GM19099 (cell line): ENCODE results near the gene SPEG.

Source experiments
- POLR2A ChIP-seq: IDR thresholded peaks from 3 replicates; pipeline ENCODE4 v1.6.1; 2011; ENCODE audit warnings: low read depth; ENCODE audit not compliant: insufficient read length; ENCODE audit errors: extremely low read depth

Gene SPEG

DNA sequence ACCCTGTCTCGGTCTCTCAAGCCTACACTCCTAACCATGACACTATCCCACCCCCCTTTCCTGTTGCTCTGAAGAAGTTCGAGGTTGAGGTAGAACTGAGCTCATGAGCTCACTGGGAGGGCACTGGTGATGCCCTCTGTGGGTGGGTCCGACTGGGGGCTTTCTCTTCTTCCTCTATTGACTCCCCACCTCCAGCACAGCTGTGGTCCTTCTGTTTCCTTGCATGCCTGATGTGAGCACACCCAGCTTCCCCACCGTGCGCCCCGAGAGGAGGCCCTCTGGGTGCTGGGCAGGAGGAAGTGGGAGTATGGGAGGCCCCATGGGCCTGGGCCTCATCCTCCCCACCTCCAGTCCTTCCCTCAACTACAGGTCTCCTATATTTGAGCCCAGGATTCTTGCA lies 20.9 kb downstream of the SPEG start:
- no peak for TF ChIP-seq POLR2A

DNA sequence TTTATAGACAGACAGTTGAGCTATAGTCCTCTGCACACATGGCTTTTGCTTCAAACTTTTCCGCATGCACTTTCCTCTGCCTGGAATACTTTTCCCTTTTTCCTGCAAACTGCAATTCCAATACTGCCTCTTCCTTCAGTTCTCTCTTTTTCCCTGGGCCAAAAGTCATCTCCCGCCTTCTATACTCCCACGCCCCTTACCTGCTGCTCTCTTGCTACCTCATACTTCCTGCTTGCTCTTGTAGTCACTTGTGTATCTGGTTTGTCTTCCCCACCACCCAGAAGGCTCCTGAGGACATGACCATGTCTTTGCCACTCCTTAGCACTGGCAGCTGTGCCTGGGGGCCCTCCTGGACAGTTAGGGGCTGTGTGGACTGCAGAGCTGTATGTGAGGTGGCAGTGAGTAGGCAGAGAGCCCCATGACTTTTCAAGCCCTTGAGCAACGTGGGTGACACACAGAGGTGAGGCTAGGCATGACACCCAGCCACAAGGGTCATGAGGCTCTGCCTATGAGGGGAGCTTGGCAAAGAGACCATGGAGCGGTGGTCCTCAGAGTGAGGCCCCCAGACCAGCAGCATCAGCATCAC lies 23.2 kb downstream of the SPEG start:
- TF ChIP-seq POLR2A: no peak

DNA sequence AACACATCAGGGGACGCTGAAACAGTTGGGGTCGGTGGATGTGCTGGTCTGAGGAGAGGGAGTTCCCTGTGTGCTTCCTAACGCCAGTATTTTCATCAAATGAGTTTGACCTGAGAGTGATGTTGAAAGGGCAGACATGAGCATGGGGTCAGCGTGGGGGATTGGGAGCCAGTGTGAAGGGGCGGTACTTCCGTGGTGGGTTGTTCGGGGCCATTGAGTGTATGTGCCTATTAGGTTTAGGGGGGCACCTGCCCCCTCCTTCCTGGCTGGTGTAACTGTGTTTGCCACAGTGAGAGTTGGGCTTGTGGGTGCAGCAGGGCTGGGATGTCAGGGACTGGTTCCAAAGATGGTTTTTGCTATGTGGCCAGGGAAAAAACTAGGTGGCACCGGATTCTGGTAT lies 24.4 kb downstream of the SPEG start:
- TF ChIP-seq POLR2A: no peak

DNA sequence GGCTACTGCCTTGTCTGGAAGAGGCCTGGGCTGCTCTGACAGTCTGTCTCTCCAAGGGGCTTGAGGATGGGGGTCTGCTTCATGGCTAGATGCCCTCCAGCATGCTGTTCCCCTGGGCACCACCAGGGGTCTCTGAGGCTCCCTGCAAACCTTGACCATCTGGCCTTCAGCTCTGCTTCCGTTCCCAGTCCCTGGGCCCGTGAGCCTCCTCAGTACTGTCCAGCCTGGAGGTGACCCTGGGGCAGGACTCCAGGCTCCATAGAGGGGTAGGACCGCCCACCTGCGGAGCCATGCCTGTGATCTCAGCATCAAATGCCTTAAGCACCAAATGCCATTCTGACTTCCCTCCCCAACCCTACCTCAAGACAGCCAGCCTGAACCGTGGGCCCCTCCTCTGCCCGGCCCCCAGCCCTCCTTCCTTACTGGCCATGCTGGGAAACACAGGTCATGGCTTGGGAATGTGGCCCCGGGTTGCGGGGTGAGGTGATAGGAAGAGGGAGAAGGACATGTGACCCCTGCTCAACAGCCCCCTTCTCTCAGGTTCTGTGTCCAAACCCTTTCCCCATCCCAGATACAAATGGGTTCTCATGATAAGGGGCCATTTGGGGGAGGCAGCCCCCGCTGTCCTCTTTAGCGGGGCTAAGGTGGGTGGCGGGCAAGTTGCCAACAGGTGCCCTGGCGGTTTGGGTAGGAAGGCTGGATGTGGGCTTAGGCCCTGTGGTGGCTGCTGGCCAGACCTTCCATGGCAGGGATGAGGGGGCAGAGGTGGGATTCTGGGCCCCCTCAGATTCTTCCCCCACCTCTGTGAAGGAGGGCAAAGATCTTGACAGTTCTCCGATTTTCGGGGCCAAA lies 25.0 kb downstream of the SPEG start:
- TF ChIP-seq POLR2A: no peak

DNA sequence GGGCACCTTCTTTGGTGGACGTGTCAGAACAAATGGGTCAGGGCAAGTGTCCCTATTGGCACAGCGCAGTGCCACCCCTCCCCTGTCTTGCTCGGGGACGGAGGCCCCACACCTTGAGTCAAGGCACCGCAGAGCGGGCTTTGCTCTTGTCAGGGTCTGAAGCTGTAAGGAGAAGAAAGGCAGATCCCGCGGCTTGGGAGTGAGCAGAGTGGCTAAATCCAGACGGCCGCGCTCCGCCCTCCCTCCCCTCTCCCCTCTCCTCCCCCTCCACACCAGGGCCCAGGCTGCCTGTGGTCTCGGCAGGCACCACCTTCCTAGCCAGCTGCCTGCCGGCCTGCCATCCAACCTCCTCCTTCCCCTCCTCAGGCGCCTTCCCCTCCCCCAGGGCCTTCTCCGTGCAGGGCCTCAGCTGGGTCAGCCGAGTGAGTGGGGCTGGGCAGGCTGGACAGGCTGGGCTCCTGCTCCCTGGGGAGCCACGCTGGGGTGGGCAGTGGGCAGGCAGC lies 25.8 kb downstream of the SPEG start:
- TF ChIP-seq POLR2A: no peak

DNA sequence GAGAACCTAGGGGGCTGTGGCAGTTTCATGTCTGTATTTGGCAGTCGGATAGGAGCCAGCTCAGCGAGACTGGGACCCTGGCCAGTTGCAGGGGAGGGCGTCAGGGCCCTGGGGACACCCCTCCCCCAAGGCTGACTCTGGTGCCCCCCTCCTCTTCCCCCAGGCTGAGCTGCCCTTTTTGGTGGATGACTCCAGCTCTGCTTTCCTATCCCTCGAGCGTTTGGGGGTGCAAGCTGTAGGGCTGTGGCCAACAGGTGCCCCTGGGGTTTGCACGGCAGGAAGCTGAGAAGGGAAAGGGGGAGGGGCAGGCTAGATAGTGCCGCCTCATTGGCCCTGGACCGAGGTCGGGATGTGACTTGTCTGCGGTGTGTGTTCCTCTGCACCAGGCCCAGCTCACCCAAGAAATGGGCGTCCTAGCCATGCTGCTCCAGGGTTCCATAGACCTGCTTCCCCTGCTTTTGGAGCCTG lies 26.4 kb downstream of the SPEG start:
- TF ChIP-seq POLR2A: no peak

DNA sequence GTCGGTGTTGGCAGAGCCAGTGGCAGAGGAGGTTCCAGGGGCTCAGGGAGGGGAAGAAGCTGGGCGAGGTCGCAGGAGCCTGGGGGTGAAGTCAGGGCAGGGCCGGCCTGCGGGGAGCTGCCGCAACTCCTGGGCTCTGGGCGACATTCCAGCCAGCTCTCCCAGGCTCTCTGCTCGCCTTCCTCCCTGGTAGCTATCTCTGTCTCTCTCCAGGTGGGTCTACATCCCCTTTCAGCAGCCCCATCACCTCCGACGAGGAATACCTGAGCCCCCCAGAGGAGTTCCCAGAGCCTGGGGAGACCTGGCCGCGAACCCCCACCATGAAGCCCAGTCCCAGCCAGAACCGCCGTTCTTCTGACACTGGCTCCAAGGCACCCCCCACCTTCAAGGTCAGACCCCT lies 27.0 kb downstream of the SPEG start:
- no peak for TF ChIP-seq POLR2A

DNA sequence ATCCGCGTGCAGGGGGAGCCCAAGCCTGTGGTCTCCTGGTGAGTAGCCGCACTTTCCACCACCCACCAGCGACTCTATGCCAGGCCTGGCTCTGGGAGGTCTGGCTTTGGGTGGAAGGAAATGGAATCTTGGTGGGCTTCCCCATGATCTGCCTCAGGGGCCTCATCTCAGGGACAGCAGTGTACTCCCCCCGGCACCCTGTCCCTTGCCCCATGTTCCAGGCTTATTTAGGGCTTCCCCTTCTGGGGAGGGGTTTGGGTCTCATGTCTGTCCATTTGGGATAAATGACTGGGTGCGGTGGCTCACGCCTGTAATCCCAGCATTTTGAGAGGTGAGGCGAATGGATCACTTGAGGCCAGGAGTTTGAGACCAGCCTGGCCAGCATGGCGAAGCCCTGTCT lies 27.7 kb downstream of the SPEG start:
- TF ChIP-seq POLR2A: no peak

DNA sequence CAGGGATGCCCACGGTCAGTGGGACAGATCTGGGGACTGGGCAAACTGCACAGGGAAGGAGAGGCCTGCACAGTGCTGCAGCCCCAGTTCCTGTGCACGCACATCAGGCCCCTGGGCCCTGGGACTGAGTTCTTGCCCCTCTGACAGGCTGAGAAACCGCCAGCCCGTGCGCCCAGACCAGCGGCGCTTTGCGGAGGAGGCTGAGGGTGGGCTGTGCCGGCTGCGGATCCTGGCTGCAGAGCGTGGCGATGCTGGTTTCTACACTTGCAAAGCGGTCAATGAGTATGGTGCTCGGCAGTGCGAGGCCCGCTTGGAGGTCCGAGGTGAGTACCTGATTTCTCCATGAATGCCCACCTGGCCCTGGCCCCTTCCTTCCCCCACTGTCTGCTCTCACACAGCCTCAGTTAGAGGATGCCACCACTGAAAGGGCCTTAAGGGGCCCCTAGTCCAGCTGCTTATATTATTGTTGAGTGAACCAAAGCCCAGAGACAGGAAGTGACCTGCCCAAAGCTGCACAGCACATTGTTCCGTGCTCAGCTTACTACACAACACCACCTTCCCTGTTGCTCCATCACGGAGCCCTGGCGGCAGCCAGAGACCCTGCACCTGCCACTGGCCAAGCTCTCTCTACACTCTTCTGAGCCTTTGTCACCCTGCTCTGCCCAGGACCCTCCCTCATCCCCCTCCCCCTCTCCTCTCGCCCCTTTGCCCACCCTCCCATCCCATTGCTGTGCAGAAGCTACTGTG lies 29.8 kb downstream of the SPEG start:
- TF ChIP-seq POLR2A: no peak

DNA sequence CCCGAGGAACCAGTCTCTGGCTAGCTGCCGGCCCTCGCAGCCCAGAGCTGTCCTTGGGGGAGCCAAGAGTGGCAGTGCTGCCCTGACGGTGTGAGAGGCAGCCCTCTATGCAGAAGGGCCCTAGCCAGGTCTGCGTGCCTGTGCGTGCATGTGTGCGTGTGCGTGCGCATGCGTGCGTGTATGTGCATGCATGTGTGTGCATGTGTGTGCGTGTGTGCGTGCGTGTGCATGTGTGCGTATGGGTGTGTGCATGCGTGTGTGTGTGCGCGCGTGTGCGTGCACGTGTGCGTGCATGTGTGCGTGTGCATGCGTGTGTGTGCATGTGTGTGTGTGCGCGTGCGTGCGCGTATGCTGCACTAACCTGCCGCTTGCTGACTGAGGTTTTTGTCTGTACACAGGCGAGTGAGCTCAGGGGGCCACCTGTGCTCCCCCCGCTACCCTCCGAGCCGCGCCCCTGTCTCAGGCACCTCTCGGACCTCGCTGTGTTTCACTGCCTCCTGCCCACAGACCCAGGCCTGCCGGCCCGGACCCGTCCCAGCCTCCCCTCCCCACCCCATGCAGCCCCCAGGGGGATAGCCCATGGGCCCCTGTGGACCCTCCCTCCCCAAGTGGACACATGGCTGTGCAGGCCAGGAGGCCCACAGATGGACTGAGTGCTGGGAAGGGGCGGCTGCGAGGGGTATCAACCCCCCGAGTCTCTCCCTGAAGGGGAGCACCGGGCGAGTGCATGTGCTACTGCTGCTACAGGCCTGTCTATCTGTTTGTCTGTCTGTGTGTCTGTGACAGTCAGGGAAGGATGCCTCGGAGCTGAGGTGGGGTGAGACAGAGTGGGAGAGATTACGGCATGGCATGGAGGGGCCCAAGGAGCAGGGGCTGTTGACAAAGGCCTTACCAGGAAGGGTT lies 31.3 kb downstream of the SPEG start:
- no peak for TF ChIP-seq POLR2A

DNA sequence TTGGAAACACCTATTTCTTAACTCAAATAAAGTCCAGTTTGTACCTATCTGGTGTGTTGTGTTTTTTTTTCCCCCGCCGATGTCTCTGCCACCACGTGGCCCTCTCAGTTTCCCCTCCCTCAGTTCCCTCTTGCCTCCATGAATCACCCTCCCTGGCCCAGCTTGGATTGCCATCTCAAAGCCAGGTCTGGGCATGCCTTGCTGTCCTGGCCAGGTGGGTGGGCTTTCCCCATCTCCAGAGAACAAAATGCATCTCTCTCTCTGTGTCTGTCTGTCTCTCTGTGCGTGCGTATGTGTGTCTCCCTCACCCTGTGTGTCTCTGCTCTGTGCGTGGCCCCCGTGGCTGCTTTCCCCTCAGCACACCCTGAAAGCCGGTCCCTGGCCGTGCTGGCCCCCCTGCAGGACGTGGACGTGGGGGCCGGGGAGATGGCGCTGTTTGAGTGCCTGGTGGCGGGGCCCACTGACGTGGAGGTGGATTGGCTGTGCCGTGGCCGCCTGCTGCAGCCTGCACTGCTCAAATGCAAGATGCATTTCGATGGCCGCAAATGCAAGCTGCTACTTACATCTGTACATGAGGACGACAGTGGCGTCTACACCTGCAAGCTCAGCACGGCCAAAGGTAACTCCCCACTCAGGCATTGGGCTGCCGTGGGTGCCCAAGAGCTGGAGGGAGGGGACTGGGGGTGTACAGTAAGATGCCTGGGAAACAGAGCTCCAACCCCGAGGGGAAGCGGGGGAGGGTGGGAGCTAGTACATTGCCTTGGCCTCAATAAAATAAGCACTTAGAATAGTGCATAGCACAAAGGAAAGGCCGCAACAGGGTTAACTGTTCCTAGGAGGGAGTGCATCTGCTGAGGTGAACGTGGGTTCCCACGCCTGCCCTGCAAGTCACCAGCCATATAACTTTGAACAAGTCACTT lies 32.4 kb downstream of the SPEG start:
- TF ChIP-seq POLR2A: no peak

DNA sequence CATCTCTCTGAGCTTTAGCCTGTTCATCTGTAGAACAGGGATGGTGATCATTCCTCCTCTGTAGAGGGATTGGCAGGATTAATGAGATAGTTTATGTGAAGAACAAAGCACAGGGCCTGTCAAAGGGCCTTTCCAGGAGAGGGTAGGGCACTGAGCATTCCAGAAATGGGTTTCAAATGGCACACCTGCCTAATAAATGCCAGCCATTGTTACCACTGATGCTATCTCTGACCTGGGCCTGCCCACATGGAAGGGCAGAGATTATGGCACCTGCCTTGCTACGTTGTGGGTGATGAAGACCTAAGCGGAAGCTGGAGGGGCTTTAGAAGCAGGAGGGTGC lies 33.1 kb downstream of the SPEG start:
- no peak for TF ChIP-seq POLR2A

DNA sequence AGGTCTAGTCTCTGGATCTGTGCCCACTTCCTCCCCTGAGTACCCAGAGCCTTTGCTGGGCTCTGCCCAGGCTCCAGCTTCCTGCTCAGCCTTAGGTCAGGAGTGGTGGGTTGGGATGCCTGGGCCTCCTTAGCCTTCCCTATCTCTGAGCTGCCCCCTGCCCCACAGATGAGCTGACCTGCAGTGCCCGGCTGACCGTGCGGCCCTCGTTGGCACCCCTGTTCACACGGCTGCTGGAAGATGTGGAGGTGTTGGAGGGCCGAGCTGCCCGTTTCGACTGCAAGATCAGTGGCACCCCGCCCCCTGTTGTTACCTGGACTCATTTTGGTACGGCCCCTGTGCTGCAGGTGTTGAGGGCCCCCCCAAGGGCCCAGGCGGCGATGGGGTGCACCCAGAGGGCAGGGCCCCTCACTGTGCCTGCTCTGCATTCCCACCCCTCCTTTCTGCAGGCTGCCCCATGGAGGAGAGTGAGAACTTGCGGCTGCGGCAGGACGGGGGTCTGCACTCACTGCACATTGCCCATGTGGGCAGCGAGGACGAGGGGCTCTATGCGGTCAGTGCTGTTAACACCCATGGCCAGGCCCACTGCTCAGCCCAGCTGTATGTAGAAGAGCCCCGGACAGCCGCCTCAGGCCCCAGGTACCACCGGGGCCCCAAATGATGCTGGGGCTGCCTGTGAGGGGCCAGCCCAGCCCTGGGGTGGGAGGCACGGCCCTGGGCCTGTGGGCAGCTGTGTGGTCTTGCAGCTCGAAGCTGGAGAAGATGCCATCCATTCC lies 34.0 kb downstream of the SPEG start:
- no peak for TF ChIP-seq POLR2A
